Spleen (tissue), 11 donors: ENCODE results near the gene NPR2. TPM values are rescaled to one million over a fixed set of nuclear protein-coding genes. Genes with fewer than 3 reads are reported as not detected.

Source experiments
- DNase-seq: peaks from one replicate; pipeline ENCODE4 v3.0.0-alpha.2; 2020
- H3K27ac ChIP-seq, 8 donors: fragments of 200-600 bp; sonication (generic) in 7 of 8; 1 replicate in 4 of 8; 2 replicates in 4 of 8; pipeline versions ENCODE4 v1.5.0 to v1.8.0; 2016 to 2021; ENCODE audit warnings: inconsistent platforms in 4 of 8, mild to moderate bottlenecking in 4 of 8, moderate library complexity in 1 of 8
- H3K27me3 ChIP-seq, 7 donors: fragments of 200-600 bp; sonication (generic) in 6 of 7; replicated peaks in 1 of 7; 1 replicate in 4 of 7; 2 replicates in 3 of 7; pipeline versions ENCODE4 v1.5.0 to v1.8.0; 2016 to 2021; ENCODE audit warnings: inconsistent platforms in 3 of 7, mild to moderate bottlenecking in 1 of 7
- H3K36me3 ChIP-seq, 6 donors: fragments of 200-600 bp; sonication (generic) in 5 of 6; 1 replicate in 4 of 6; 2 replicates in 2 of 6; pipeline versions ENCODE4 v1.5.0 to v1.8.0; 2016 to 2021; ENCODE audit warnings: inconsistent platforms in 2 of 6
- H3K4me1 ChIP-seq, 6 donors: fragments of 200-600 bp; sonication (generic) in 5 of 6; 1 replicate in 3 of 6; 2 replicates in 3 of 6; pipeline versions ENCODE4 v1.5.0 to v1.8.0; 2016 to 2021; ENCODE audit warnings: inconsistent platforms in 3 of 6
- H3K4me3 ChIP-seq, 8 donors: fragments of 200-600 bp; sonication (generic) in 7 of 8; 1 replicate in 4 of 8; 2 replicates in 4 of 8; pipeline versions ENCODE4 v1.5.0 to v1.8.0; 2016 to 2021; ENCODE audit warnings: inconsistent platforms in 4 of 8, mild to moderate bottlenecking in 4 of 8, moderate library complexity in 2 of 8
- H3K9me3 ChIP-seq, 8 donors: fragments of 200-600 bp; sonication (generic) in 7 of 8; 1 replicate in 4 of 8; 2 replicates in 4 of 8; pipeline versions ENCODE4 v1.5.0 to v1.8.0; 2016 to 2021; ENCODE audit warnings: inconsistent platforms in 4 of 8
- POLR2A ChIP-seq, 3 donors: fragments of 450-650 bp; IDR thresholded peaks; one replicate each; pipeline ENCODE4 v1.5.1; 2017; ENCODE audit warnings: antibody characterized with exemption in 3 of 3, mild to moderate bottlenecking in 1 of 3
- POLR2AphosphoS5 ChIP-seq, 3 donors: sonication (generic); formaldehyde crosslinking; IDR thresholded peaks; one replicate each; pipeline ENCODE4 v1.5.1; 2017; ENCODE audit warnings: antibody characterized with exemption in 3 of 3
- WGBS, 5 donors: extraction: QIAGEN DNeasy Blood & Tissue Kit in 3 of 5; methylation state at CpG; one replicate each; pipeline versions ENCODE4 v1.1.5 to v1.1.7; 2013 to 2018; 5-methylcytosine and 5-hydroxymethylcytosine counted together
- intact Hi-C: fragments of 100-400 bp; cut with DNase I; formaldehyde crosslinking; loops from one replicate; pipeline ENCODE4 v1.15.0; 2023; ENCODE audit warnings: low total_unique reads
- polyA plus RNA-seq, 3 donors: library from polyadenylated mRNA; stranded (reverse); fragments of 200-250 nt; gene quantifications; one replicate each; pipeline ENCODE4 v1.2.1, GENCODE V29; 2013
- total RNA-seq, 7 donors: library from RNA; depleted of rRNA in 3 of 7; stranded (reverse); fragments of >200 nt in 3 of 7; fragmentation: NEBNext Ultra II Directional in 4 of 7; extraction: Animal tissue kit (Norgen Biotek cat#: 25700) in 4 of 7; gene quantifications; one replicate each; pipeline versions ENCODE4 v1.1.0 to v1.2.1, GENCODE V29; 2016 to 2021
- TF ChIP-seq, protein P1 (sequence below), 11 experiments: fragments of 200-600 bp in 7 of 11; fragments of 450-650 bp in 4 of 11; sonication (generic) in 4 of 11; IDR thresholded peaks in 8 of 11; conservative IDR thresholded peaks in 3 of 11; 1 replicate in 7 of 11; 2 replicates in 4 of 11; pipeline versions ENCODE4 v1.4.0 to v1.8.0; 2016 to 2021; ENCODE audit warnings: antibody characterized with exemption in 11 of 11, inconsistent platforms in 4 of 11, mild to moderate bottlenecking in 1 of 11
- donor health status: healthy with polysubstance abuse.
- donor health status: DM: no; HTN: no; CAD: no; lungs with moderate emphysema.
- donor health status: DM: no; HTN: no; CAD: no.
- donor health status: Bipolar disorder and iron deficiency.
- donor health status: healthy.
- donor health status: DM: no; HTN: no; CAD: no.
- donor health status: DM: yes; HTN: yes; CAD: no.

NPR2 gene
- total and polyA plus RNA-seq, 10 donors, result 5.8 to 17.1 (median 7.5) TPM

DNA sequence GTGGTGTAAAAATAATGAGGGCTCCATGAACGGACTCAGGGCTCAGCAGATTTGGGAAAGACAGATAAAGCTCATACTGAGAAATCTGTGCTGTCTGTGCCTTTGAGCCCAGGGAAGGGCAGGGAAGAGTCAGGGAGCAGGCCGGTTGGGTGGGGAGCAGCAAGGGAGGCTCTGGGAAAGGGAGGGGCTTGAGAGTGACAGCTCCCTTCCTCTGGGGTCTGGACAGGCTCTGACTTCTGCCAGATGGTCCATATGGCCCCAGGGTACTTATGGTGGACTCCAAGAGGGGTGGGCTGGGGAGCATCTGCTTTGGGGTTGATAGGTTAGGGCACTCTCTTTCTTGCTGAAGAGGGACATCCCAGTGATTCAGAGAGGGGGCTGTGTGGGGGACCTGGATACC is 2.1 kb downstream of the NPR2 start:
- peaks cover 0 to 18% (median 0%) of the 10 kb centered on the region in 6 donors for H3K36me3 ChIP-seq
- TF ChIP-seq, protein P1, sequence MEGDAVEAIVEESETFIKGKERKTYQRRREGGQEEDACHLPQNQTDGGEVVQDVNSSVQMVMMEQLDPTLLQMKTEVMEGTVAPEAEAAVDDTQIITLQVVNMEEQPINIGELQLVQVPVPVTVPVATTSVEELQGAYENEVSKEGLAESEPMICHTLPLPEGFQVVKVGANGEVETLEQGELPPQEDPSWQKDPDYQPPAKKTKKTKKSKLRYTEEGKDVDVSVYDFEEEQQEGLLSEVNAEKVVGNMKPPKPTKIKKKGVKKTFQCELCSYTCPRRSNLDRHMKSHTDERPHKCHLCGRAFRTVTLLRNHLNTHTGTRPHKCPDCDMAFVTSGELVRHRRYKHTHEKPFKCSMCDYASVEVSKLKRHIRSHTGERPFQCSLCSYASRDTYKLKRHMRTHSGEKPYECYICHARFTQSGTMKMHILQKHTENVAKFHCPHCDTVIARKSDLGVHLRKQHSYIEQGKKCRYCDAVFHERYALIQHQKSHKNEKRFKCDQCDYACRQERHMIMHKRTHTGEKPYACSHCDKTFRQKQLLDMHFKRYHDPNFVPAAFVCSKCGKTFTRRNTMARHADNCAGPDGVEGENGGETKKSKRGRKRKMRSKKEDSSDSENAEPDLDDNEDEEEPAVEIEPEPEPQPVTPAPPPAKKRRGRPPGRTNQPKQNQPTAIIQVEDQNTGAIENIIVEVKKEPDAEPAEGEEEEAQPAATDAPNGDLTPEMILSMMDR (IDR thresholded peaks at IDR 0.05 in 8 of 11, conservative IDR thresholded peaks at IDR 0.05 in 3 of 11), result no peak
- TF ChIP-seq POLR2AphosphoS5 (IDR thresholded peaks at IDR 0.05) (no peak), POLR2A (IDR thresholded peaks at IDR 0.05) (no peak)
- H3K27me3 ChIP-seq, result peaks cover 0 to 12% (median 0%) of the 10 kb centered on the region in 7 donors
- no peak overlapping the region for H3K27ac ChIP-seq
- 74 to 94% (median 89%) methylated on average over 2 of the region's 2 CpGs for WGBS, 5 donors
- H3K9me3 ChIP-seq, result no peaks in the 10 kb centered on the region
- intact Hi-C loops, result no loop called here
- DNase-seq, result no peak
- H3K4me1 ChIP-seq, result peaks cover 7 to 22% (median 14%) of the 10 kb centered on the region in 6 donors
- no peak overlapping the region for H3K4me3 ChIP-seq

DNA sequence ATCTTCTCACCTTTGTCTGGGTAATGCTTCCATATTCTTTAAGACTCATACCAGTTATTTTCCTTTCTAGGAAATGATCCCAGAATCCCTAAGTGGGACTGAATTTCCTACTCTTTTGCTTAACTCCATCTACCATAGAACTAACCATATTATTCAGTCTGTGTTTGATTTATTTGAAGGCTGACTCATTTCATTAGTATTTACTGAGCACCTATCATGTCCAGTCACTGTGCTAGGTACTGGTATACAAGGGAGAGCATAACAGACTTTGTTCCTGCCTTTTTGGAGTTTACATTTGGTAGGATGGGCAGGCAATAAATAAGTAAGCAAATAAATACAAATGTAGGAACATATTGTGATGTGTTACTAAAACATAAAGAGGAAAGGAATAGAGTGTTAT is 4.3 kb downstream of the NPR2 start:
- Histone ChIP-seq H3K9me3 (no peaks in the 10 kb centered on the region), H3K27ac (no peak overlapping the region), H3K4me3 (no peak overlapping the region), H3K36me3 (peaks cover 0 to 30% (median 2%) of the 10 kb centered on the region in 6 donors), H3K27me3 (peaks cover 0 to 9% (median 0%) of the 10 kb centered on the region in 7 donors), H3K4me1 (peaks cover 3 to 15% (median 8%) of the 10 kb centered on the region in 6 donors)
- DNase-seq, result no peak
- intact Hi-C loops, result no loop called here
- TF ChIP-seq, protein P1 (IDR thresholded peaks at IDR 0.05 in 8 of 11, conservative IDR thresholded peaks at IDR 0.05 in 3 of 11), result no peak
- TF ChIP-seq POLR2A (IDR thresholded peaks at IDR 0.05) (no peak), POLR2AphosphoS5 (IDR thresholded peaks at IDR 0.05) (no peak)

DNA sequence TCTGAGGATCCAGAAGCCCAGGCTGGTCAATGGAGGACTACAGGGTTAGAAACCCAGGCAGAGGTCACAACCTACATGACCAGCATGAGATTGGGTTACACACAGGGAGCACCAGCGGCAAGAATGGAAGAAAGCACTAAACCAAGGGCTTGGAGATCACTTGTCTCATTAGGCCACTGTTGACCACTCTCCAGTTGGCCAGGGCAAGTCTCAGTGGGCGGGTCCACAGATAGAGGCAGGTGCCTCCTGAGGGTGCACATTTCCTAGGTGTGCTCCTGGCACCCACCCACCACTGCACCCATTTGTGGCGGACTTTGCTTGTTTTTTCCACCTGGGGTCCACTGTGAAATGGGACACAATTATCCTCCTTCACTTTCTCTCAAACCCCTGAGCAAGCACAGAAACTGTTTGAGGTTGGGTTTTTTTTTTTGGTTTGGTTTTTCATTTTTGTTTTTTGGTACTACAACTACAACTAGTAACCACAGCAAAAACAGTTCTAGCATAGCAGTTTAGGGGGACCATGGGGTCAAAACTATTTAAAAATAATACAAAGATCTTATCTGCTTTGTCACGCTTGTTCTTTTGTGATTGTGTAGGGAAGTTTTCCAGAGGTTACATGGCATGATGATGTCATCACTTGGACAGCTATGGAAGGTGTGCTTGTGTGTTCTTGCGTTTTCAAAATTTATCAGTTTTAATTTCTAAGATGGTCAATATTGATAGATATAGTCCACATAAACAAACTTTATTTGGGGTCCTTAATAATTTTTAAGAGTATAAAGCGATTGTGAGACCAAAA is 6.1 kb downstream of the NPR2 start:
- H3K4me3 ChIP-seq, result no peak overlapping the region
- DNase-seq, result no peak
- no peak overlapping the region for H3K27ac ChIP-seq
- H3K27me3 ChIP-seq, result no peaks in the 10 kb centered on the region
- peaks cover 0 to 42% (median 9%) of the 10 kb centered on the region in 6 donors for H3K36me3 ChIP-seq
- WGBS, 5 donors, result 93 to 94% (median 93%) methylated on average over 6 of the region's 6 CpGs
- H3K4me1 ChIP-seq, result peaks cover 0 to 6% (median under 1%) of the 10 kb centered on the region in 6 donors
- H3K9me3 ChIP-seq, result no peaks in the 10 kb centered on the region
- intact Hi-C loops, result no loop called here
- TF ChIP-seq, protein P1 (IDR thresholded peaks at IDR 0.05 in 8 of 11, conservative IDR thresholded peaks at IDR 0.05 in 3 of 11), result no peak
- TF ChIP-seq POLR2AphosphoS5 (IDR thresholded peaks at IDR 0.05) (no peak), POLR2A (IDR thresholded peaks at IDR 0.05) (no peak)

DNA sequence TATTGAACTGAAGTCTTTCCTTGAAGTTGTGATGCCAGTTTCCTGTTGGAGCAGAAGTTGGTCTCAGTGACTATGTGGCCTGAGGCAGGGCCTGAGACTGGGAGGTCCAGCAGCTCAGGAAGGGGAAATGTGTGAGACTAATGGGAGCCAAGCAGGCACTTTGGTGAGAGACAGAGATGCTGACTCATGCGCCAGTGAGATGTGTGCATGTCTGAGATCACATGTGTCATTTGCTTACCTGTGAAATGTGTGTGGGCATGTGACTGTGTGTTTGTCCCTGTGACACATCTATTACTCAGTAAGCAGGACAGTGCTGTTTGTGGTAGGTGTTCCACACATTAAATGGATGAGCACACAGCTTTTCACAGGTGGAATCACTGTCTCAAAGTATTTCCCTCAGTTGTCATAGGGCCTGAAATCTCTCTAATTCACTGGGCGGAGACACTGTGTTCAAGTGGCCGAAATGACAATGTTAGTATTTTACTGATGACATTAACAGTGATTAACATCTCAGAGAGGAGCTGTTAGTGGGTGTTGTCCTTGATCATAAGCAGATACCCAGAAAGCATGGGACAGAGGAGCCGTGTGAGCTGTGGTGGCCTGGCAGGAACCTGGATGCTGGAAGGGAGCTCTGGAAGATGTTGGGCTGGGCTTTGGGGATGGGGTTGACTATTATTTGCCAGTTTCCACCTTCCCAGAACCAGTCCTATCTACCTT is 7.4 kb downstream of the NPR2 start:
- no peak for TF ChIP-seq POLR2AphosphoS5 (IDR thresholded peaks at IDR 0.05)
- TF ChIP-seq, protein P1 (IDR thresholded peaks at IDR 0.05 in 8 of 11, conservative IDR thresholded peaks at IDR 0.05 in 3 of 11), result no peak
- TF ChIP-seq POLR2A (IDR thresholded peaks at IDR 0.05), result no peak
- H3K27me3 ChIP-seq, result no peaks in the 10 kb centered on the region
- no peaks in the 10 kb centered on the region for H3K4me1 ChIP-seq
- DNase-seq, result no peak
- H3K4me3 ChIP-seq, result no peak overlapping the region
- no peak overlapping the region for H3K27ac ChIP-seq
- WGBS, 5 donors, result 82 to 94% (median 89%) methylated on average over 4 of the region's 4 CpGs
- intact Hi-C loops, result no loop called here
- H3K9me3 ChIP-seq, result no peaks in the 10 kb centered on the region
- peaks cover 0 to 38% (median 13%) of the 10 kb centered on the region in 6 donors for H3K36me3 ChIP-seq
